ENCODE measurements around the gene INAFM2.

DNA sequence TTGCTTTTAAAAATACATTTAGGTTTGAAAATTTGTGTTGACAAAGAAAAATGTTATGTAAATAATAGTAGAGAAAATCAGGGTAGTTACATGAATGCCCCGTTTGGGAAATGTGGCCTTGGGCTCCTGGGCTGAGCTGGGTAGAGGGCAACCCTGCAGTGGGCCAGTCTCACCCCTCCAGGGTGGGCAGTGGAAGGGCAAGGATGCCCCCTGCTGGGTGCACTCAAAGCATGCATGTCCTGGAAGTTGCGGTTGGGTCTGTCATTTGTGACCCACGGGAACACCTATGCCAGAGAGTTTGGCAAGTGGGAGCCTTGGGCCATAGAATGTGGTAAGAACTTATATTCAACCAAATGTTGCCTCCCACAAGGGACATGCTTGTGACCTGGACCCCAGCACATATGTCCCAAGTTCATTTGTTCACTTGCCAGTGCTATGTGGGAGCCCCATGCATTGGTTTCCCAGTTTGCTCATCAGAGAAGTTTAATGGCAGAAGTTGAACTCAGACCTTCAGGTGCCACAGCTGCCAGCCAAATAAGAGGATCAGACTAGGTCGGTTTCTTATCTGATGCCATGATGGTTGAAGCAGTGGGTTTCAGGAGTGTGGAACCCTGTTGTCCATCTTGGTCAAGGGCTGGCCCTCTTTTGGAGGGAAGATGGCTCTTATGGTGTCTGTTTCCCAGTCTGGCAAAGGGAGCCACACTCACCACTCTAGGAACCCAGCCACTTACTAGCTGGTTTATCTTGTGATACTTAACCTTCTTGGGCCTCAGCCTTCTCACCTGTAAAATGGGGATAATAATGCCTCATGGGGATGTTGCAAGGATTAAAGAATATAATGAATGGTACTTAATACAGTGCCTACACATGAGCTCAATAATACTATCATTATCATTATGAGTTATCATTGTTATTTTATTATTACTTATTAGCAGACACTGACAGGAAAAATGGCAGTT, 13.2 kb upstream of the INAFM2 start:
- TF ChIP-seq ZNF48 (tag by site-specific recombination; IDR thresholded peaks at IDR 0.05): no peak
- TF ChIP-seq, protein P1, sequence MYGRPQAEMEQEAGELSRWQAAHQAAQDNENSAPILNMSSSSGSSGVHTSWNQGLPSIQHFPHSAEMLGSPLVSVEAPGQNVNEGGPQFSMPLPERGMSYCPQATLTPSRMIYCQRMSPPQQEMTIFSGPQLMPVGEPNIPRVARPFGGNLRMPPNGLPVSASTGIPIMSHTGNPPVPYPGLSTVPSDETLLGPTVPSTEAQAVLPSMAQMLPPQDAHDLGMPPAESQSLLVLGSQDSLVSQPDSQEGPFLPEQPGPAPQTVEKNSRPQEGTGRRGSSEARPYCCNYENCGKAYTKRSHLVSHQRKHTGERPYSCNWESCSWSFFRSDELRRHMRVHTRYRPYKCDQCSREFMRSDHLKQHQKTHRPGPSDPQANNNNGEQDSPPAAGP (tag by site-specific recombination; IDR thresholded peaks at IDR 0.05): no peak
- no peak for TF ChIP-seq ZNF350 (tag by site-specific recombination; IDR thresholded peaks at IDR 0.05)
- TF ChIP-seq, protein P2, sequence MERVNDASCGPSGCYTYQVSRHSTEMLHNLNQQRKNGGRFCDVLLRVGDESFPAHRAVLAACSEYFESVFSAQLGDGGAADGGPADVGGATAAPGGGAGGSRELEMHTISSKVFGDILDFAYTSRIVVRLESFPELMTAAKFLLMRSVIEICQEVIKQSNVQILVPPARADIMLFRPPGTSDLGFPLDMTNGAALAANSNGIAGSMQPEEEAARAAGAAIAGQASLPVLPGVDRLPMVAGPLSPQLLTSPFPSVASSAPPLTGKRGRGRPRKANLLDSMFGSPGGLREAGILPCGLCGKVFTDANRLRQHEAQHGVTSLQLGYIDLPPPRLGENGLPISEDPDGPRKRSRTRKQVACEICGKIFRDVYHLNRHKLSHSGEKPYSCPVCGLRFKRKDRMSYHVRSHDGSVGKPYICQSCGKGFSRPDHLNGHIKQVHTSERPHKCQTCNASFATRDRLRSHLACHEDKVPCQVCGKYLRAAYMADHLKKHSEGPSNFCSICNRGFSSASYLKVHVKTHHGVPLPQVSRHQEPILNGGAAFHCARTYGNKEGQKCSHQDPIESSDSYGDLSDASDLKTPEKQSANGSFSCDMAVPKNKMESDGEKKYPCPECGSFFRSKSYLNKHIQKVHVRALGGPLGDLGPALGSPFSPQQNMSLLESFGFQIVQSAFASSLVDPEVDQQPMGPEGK (tag by site-specific recombination; IDR thresholded peaks at IDR 0.05): no peak
- no peak for TF ChIP-seq ZXDB (tag by site-specific recombination; IDR thresholded peaks at IDR 0.05)
- TF ChIP-seq ZNF112 (tag by site-specific recombination; IDR thresholded peaks at IDR 0.05): no peak
- no peak for TF ChIP-seq ZNF311 (tag by site-specific recombination; IDR thresholded peaks at IDR 0.05; ENCODE audit: borderline replicate concordance)
- TF ChIP-seq, protein P3, sequence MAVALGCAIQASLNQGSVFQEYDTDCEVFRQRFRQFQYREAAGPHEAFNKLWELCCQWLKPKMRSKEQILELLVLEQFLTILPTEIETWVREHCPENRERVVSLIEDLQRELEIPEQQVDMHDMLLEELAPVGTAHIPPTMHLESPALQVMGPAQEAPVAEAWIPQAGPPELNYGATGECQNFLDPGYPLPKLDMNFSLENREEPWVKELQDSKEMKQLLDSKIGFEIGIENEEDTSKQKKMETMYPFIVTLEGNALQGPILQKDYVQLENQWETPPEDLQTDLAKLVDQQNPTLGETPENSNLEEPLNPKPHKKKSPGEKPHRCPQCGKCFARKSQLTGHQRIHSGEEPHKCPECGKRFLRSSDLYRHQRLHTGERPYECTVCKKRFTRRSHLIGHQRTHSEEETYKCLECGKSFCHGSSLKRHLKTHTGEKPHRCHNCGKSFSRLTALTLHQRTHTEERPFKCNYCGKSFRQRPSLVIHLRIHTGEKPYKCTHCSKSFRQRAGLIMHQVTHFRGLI (tag by site-specific recombination; IDR thresholded peaks at IDR 0.05): no peak
- TF ChIP-seq YY1 (tag by site-specific recombination; IDR thresholded peaks at IDR 0.05): no peak
- TF ChIP-seq ZNF302 (tag by site-specific recombination; IDR thresholded peaks at IDR 0.05; ENCODE audit: low read depth): no peak
- TF ChIP-seq, protein P4, sequence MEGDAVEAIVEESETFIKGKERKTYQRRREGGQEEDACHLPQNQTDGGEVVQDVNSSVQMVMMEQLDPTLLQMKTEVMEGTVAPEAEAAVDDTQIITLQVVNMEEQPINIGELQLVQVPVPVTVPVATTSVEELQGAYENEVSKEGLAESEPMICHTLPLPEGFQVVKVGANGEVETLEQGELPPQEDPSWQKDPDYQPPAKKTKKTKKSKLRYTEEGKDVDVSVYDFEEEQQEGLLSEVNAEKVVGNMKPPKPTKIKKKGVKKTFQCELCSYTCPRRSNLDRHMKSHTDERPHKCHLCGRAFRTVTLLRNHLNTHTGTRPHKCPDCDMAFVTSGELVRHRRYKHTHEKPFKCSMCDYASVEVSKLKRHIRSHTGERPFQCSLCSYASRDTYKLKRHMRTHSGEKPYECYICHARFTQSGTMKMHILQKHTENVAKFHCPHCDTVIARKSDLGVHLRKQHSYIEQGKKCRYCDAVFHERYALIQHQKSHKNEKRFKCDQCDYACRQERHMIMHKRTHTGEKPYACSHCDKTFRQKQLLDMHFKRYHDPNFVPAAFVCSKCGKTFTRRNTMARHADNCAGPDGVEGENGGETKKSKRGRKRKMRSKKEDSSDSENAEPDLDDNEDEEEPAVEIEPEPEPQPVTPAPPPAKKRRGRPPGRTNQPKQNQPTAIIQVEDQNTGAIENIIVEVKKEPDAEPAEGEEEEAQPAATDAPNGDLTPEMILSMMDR (tag by site-specific recombination; IDR thresholded peaks at IDR 0.05): 0 out of 2 replicates have a peak, but pooled peaks have one; percentile 19
- no peak for TF ChIP-seq ZNF274 (IDR thresholded peaks at IDR 0.05; ENCODE audit: low read length)
- TF ChIP-seq ZNF274 (tag by site-specific recombination; IDR thresholded peaks at IDR 0.05; ENCODE audit: borderline replicate concordance): no peak
